T1000 (cell line): ENCODE results near the gene KIF5A.
A peak's percentile ranks its signal among the peaks of the same experiment; 100 is the strongest.

Experiments
- DNase-seq: peaks from one replicate; lab custom pipeline; 2025; ENCODE audit warnings: mixed read lengths; lab: John Stamatoyannopoulos, UW

The KIF5A gene

GRCh38 chr12:57620245-57620935 lies 70.5 kb downstream of the KIF5A start:
- no peak for DNase-seq

GRCh38 chr12:57620936-57621496 lies 71.2 kb downstream of the KIF5A start:
- no peak for DNase-seq

GRCh38 chr12:57621497-57622292 lies 71.9 kb downstream of the KIF5A start:
- DNase-seq: peak; percentile 100

- no peak for DNase-seq
These were observed 72.7 kb downstream of the KIF5A start for GRCh38 chr12:57622293-57623245.

- DNase-seq: no peak
These were observed 73.5 kb downstream of the KIF5A start for GRCh38 chr12:57623385-57623784.

GRCh38 chr12:57623811-57624390 lies 74.1 kb downstream of the KIF5A start:
- DNase-seq: no peak

GRCh38 chr12:57624441-57625220 lies 74.8 kb downstream of the KIF5A start:
- DNase-seq: no peak

- DNase-seq: no peak
These were observed 75.6 kb downstream of the KIF5A start for GRCh38 chr12:57625261-57626032.

GRCh38 chr12:57626111-57626920 lies 76.5 kb downstream of the KIF5A start:
- DNase-seq: no peak

GRCh38 chr12:57626921-57627445 lies 77.1 kb downstream of the KIF5A start:
- no peak for DNase-seq

GRCh38 chr12:57627501-57628279 lies 77.8 kb downstream of the KIF5A start:
- no peak for DNase-seq

GRCh38 chr12:57628280-57629191 lies 78.7 kb downstream of the KIF5A start:
- no peak for DNase-seq

GRCh38 chr12:57629897-57630471 lies 80.1 kb downstream of the KIF5A start:
- DNase-seq: no peak

GRCh38 chr12:57630891-57631433 lies 81.1 kb downstream of the KIF5A start:
- no peak for DNase-seq

GRCh38 chr12:57631566-57632072 lies 81.8 kb downstream of the KIF5A start:
- DNase-seq: no peak
